Measurements from ENCODE around the gene AWAT2. TPM values are rescaled to one million over a fixed set of nuclear protein-coding genes. Genes with fewer than 3 reads are reported as not detected.

AWAT2 gene
- polyA plus RNA-seq, 1 experiment = not detected

- no peak overlapping the region for H3K4me3 ChIP-seq (ENCODE audit: low read depth, low read length)
- ChIA-PET POLR2A (no interaction called here), CTCF (interaction anchor here (0.5 to 1.6 kb wide), 2 partner anchors 10 to 244 kb away, joined by 3 to 4 read pairs; no protein-coding TSS in a partner anchor)
Measured at GRCh38 chrX:70043685-70044084, 6.1 kb downstream of the AWAT2 start.

GRCh38 chrX:70042399-70043371 lies 7.1 kb downstream of the AWAT2 start:
- no peak for DNase-seq (ENCODE audit: low read depth, low spot score)
- POLR2A ChIA-PET = no interaction called here

More at GRCh38 chrX:70043685-70044084, 6.1 kb downstream of the AWAT2 start:
- Histone ChIP-seq H3K9me3 (ENCODE audit: control insufficient read depth, insufficient read depth, low read length) (no peaks in the 10 kb centered on the region), H3K27ac (ENCODE audit: low read depth, low read length) (no peak overlapping the region), H3K27me3 (ENCODE audit: control insufficient read depth, insufficient read depth, low read length) (no peaks in the 10 kb centered on the region)
- no peak for TF ChIP-seq CTCF (IDR thresholded peaks at IDR 0.05; ENCODE audit: low read depth, low read length)
- no peak for DNase-seq (ENCODE audit: low read depth, low spot score)

GRCh38 chrX:70041993-70042392 lies 7.7 kb downstream of the AWAT2 start:
- Histone ChIP-seq H3K4me3 (ENCODE audit: low read depth, low read length) (no peak overlapping the region), H3K9me3 (ENCODE audit: control insufficient read depth, insufficient read depth, low read length) (no peaks in the 10 kb centered on the region), H3K27me3 (ENCODE audit: control insufficient read depth, insufficient read depth, low read length) (no peaks in the 10 kb centered on the region), H3K27ac (ENCODE audit: low read depth, low read length) (no peak overlapping the region)
- CTCF ChIA-PET = interaction anchor here (4.4 kb wide), 1 partner anchor 12 kb away, joined by 30 read pairs; no protein-coding TSS in a partner anchor
- POLR2A ChIA-PET = no interaction called here
- no peak for TF ChIP-seq CTCF (IDR thresholded peaks at IDR 0.05; ENCODE audit: low read depth, low read length)
- DNase-seq (ENCODE audit: low read depth, low spot score) = no peak

More at GRCh38 chrX:70042399-70043371, 7.1 kb downstream of the AWAT2 start:
- Histone ChIP-seq H3K4me3 (ENCODE audit: low read depth, low read length) (no peak overlapping the region), H3K27ac (ENCODE audit: low read depth, low read length) (no peak overlapping the region), H3K27me3 (ENCODE audit: control insufficient read depth, insufficient read depth, low read length) (no peaks in the 10 kb centered on the region), H3K9me3 (ENCODE audit: control insufficient read depth, insufficient read depth, low read length) (no peaks in the 10 kb centered on the region)
- CTCF ChIA-PET = interaction anchor here (1.6 to 4.4 kb wide), 2 partner anchors 9 to 12 kb away, joined by 4 to 30 read pairs; no protein-coding TSS in a partner anchor
- TF ChIP-seq CTCF (IDR thresholded peaks at IDR 0.05; ENCODE audit: low read depth, low read length) = no peak

DNA sequence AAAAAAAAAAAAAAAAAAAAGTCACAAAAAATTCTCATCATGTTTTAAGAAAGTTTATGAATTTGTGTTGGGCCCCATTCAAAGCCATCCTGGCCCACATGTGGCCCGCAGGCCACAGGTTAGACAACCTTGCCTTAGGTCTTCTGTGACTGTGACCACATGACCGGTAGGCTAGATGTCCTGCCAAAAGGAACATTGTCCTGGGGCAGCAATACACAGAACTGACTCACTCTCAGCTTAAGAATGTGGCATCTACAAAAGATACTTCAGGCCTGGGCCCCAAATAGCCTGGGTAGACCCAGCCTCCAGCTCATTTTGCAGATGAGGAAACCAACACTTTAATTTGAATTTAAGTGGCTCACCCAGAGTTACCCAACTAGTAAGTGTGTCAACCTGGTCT lies 10.0 kb downstream of the AWAT2 start:
- no peaks in the 10 kb centered on the region for H3K27me3 ChIP-seq (ENCODE audit: control insufficient read depth, insufficient read depth, low read length)
- ChIA-PET POLR2A (no interaction called here), CTCF (interaction anchor here (0.6 to 4.4 kb wide), 4 partner anchors 9 to 96 kb away, joined by 3 to 30 read pairs (median 8); no protein-coding TSS in a partner anchor)
- H3K27ac ChIP-seq (ENCODE audit: low read depth, low read length) = no peak overlapping the region
- no peak overlapping the region for H3K4me3 ChIP-seq (ENCODE audit: low read depth, low read length)
- no peak for TF ChIP-seq CTCF (IDR thresholded peaks at IDR 0.05; ENCODE audit: low read depth, low read length)
- no peak for DNase-seq (ENCODE audit: low read depth, low spot score)
- no peaks in the 10 kb centered on the region for H3K9me3 ChIP-seq (ENCODE audit: control insufficient read depth, insufficient read depth, low read length)

GRCh38 chrX:70038951-70039350 lies 10.8 kb downstream of the AWAT2 start:
- Histone ChIP-seq H3K27me3 (ENCODE audit: control insufficient read depth, insufficient read depth, low read length) (no peaks in the 10 kb centered on the region), H3K27ac (ENCODE audit: low read depth, low read length) (no peak overlapping the region), H3K9me3 (ENCODE audit: control insufficient read depth, insufficient read depth, low read length) (no peaks in the 10 kb centered on the region), H3K4me3 (ENCODE audit: low read depth, low read length) (no peak overlapping the region)
- DNase-seq (ENCODE audit: low read depth, low spot score) = no peak
- POLR2A ChIA-PET = no interaction called here
- no peak for TF ChIP-seq CTCF (IDR thresholded peaks at IDR 0.05; ENCODE audit: low read depth, low read length)
- CTCF ChIA-PET = interaction anchor here (0.6 to 4.4 kb wide), 4 partner anchors 9 to 97 kb away, joined by 3 to 30 read pairs (median 8); no protein-coding TSS in a partner anchor

Measured in AG04450 (cell line).